Measurements from ENCODE around the gene CSMD2. TPM values are rescaled to one million over a fixed set of nuclear protein-coding genes. Genes with fewer than 3 reads are reported as not detected.

CSMD2 gene
- total RNA-seq, 1 experiment from 2014 or later, result 0.22 TPM

DNA sequence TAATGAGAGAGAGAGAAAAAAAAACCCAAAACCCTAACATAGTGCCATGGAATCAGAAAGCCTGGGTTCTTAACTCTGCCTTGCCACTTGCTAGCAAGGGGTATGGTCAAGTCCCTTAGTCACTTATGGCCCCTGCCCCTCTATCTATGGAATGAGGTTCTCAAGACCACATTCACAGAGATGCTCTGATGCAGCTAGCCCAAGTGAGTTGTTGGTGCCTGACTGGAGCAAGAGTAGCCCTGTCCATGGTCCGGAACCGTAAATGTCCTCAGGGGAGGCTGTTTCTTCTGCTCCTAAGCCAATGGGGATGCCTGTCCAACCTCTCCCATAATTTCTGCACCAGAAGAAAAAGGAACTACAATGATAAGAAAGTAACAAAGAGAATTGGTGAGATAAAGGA is 56.8 kb downstream of the CSMD2 start:
- Histone ChIP-seq H4K20me1 (ENCODE audit: insufficient read depth) (no peaks in the 10 kb centered on the region), H3K4me1 (ENCODE audit: control insufficient read depth in 1 of 2, insufficient read depth in 2 of 2, low read length in 2 of 2) (no peaks in the 10 kb centered on the region), H3K79me2 (ENCODE audit: insufficient read depth, low read length) (no peaks in the 10 kb centered on the region), H3K4me2 (ENCODE audit: low read length) (no peak overlapping the region), H3K36me3 (ENCODE audit: control insufficient read depth in 1 of 2, insufficient read depth in 2 of 2, low read length in 2 of 2) (no peaks in the 10 kb centered on the region), H3K4me3 (replicated peaks in 1 of 2; ENCODE audit: low read depth in 1 of 2, low read length in 2 of 2) (no peak overlapping the region), H3K9me2 (ENCODE audit: insufficient read depth) (no peaks in the 10 kb centered on the region), H3K9me3 (ENCODE audit: control insufficient read depth in 1 of 2, insufficient read depth in 1 of 2, low read depth in 1 of 2, low read length in 2 of 2) (no peaks in the 10 kb centered on the region), H3K27me3 (ENCODE audit: insufficient read depth, low read length) (peaks cover 24% of the 10 kb centered on the region; the same call in 1 of the 2 replicates), H2AFZ (ENCODE audit: low read depth, low read length, poor library complexity, severe bottlenecking) (no peak overlapping the region), H3K9ac (ENCODE audit: low read length) (no peak overlapping the region), H3K27ac (ENCODE audit: low read depth, low read length) (no peak overlapping the region)
- BruUV-seq (replicated peaks), result no TSS peak
- intact Hi-C loops (cut with micrococcal nuclease), result no loop called here
- TF ChIP-seq, protein P1, sequence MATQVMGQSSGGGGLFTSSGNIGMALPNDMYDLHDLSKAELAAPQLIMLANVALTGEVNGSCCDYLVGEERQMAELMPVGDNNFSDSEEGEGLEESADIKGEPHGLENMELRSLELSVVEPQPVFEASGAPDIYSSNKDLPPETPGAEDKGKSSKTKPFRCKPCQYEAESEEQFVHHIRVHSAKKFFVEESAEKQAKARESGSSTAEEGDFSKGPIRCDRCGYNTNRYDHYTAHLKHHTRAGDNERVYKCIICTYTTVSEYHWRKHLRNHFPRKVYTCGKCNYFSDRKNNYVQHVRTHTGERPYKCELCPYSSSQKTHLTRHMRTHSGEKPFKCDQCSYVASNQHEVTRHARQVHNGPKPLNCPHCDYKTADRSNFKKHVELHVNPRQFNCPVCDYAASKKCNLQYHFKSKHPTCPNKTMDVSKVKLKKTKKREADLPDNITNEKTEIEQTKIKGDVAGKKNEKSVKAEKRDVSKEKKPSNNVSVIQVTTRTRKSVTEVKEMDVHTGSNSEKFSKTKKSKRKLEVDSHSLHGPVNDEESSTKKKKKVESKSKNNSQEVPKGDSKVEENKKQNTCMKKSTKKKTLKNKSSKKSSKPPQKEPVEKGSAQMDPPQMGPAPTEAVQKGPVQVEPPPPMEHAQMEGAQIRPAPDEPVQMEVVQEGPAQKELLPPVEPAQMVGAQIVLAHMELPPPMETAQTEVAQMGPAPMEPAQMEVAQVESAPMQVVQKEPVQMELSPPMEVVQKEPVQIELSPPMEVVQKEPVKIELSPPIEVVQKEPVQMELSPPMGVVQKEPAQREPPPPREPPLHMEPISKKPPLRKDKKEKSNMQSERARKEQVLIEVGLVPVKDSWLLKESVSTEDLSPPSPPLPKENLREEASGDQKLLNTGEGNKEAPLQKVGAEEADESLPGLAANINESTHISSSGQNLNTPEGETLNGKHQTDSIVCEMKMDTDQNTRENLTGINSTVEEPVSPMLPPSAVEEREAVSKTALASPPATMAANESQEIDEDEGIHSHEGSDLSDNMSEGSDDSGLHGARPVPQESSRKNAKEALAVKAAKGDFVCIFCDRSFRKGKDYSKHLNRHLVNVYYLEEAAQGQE (IDR thresholded peaks at IDR 0.05; ENCODE audit: low read depth), result peak; percentile 15; the same call in 1 of the 2 replicates
- no peak for TF ChIP-seq POLR2AphosphoS5 (IDR thresholded peaks at IDR 0.05; ENCODE audit: low read depth, low read length)
- no peak for ATAC-seq
- ChIA-PET POLR2A (no interaction called here), CTCF (no interaction called here), RAD21 (ENCODE audit: low non-redundant PET in 1 of 2, low total read pairs in 2 of 2, uncharacterized antibody in 2 of 2, unreplicated experiment in 2 of 2) (no interaction called here)
- no peak for DNase-seq (ENCODE audit: low read depth, low spot score)

DNA sequence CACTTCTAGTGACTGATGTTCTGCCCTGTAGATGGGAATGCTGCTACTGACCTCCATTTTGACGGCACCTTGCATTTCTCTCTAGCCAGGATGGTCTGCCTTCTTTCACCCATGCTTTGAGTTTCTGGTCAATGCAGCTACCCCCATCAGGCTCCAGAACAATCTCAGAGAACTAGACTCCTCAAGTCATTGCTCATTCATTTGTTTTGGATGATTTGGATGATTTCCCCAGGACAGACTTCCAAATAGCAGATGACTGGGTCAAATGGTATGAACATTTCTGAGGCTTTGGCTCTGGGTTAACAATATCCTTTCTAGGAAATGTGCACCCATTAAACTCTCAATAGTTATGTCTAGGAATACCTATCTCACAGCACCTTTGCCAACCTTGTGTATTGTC is 63.9 kb downstream of the CSMD2 start:
- RAD21 ChIA-PET (ENCODE audit: low non-redundant PET in 1 of 2, low total read pairs in 2 of 2, uncharacterized antibody in 2 of 2, unreplicated experiment in 2 of 2), result no interaction called here
- intact Hi-C loops (cut with micrococcal nuclease), result no loop called here
- POLR2A ChIA-PET, result no interaction called here
- no peak for ATAC-seq
- H3K27ac ChIP-seq (ENCODE audit: low read depth, low read length), result no peak overlapping the region
- TF ChIP-seq EZH2 (IDR thresholded peaks at IDR 0.05) (no peak), FOSL1 (IDR thresholded peaks at IDR 0.05; ENCODE audit: low read depth) (no peak), MAX (IDR thresholded peaks at IDR 0.05) (no peak), ZNF274 (IDR thresholded peaks at IDR 0.05; ENCODE audit: low read depth, low read length) (no peak), SIN3A (IDR thresholded peaks at IDR 0.05; ENCODE audit: low read depth) (no peak), RAD21 (IDR thresholded peaks at IDR 0.05; ENCODE audit: low read depth) (no peak)
- TF ChIP-seq, protein P1 (IDR thresholded peaks at IDR 0.05; ENCODE audit: low read depth), result no peak
- no peaks in the 10 kb centered on the region for H4K20me1 ChIP-seq (ENCODE audit: insufficient read depth)
- H3K9me3 ChIP-seq (ENCODE audit: control insufficient read depth in 1 of 2, insufficient read depth in 1 of 2, low read depth in 1 of 2, low read length in 2 of 2), result no peaks in the 10 kb centered on the region
- H3K9me2 ChIP-seq (ENCODE audit: insufficient read depth), result no peaks in the 10 kb centered on the region
- no peaks in the 10 kb centered on the region for H3K79me2 ChIP-seq (ENCODE audit: insufficient read depth, low read length)
- CTCF ChIA-PET, result no interaction called here
- H3K4me2 ChIP-seq (ENCODE audit: low read length), result no peak overlapping the region
- no peaks in the 10 kb centered on the region for H3K4me1 ChIP-seq (ENCODE audit: control insufficient read depth in 1 of 2, insufficient read depth in 2 of 2, low read length in 2 of 2)
- BruUV-seq (replicated peaks), result no TSS peak
- H3K9ac ChIP-seq (ENCODE audit: low read length), result no peak overlapping the region
- H2AFZ ChIP-seq (ENCODE audit: low read depth, low read length, poor library complexity, severe bottlenecking), result no peak overlapping the region
- H3K36me3 ChIP-seq (ENCODE audit: control insufficient read depth in 1 of 2, insufficient read depth in 2 of 2, low read length in 2 of 2), result no peaks in the 10 kb centered on the region
- H3K4me3 ChIP-seq (replicated peaks in 1 of 2; ENCODE audit: low read depth in 1 of 2, low read length in 2 of 2), result no peak overlapping the region
- no peak for DNase-seq (ENCODE audit: low read depth, low spot score)
- peaks cover 25% of the 10 kb centered on the region for H3K27me3 ChIP-seq (ENCODE audit: insufficient read depth, low read length)
